GM12873 (cell line): ENCODE measurements around the gene RRP1.
A peak's percentile ranks its signal among the peaks of the same experiment; 100 is the strongest.

Source experiments
- TF ChIP-seq, protein P1 (sequence below): IDR thresholded peaks from 2 replicates; pipeline ENCODE4 v1.5.1; 2012; ENCODE audit warnings: low read depth, mild to moderate bottlenecking, moderate library complexity, low read length, control low read depth; ENCODE audit not compliant: insufficient read depth; ENCODE audit errors: missing control alignments

The RRP1 gene, protein sequence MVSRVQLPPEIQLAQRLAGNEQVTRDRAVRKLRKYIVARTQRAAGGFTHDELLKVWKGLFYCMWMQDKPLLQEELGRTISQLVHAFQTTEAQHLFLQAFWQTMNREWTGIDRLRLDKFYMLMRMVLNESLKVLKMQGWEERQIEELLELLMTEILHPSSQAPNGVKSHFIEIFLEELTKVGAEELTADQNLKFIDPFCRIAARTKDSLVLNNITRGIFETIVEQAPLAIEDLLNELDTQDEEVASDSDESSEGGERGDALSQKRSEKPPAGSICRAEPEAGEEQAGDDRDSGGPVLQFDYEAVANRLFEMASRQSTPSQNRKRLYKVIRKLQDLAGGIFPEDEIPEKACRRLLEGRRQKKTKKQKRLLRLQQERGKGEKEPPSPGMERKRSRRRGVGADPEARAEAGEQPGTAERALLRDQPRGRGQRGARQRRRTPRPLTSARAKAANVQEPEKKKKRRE

DNA sequence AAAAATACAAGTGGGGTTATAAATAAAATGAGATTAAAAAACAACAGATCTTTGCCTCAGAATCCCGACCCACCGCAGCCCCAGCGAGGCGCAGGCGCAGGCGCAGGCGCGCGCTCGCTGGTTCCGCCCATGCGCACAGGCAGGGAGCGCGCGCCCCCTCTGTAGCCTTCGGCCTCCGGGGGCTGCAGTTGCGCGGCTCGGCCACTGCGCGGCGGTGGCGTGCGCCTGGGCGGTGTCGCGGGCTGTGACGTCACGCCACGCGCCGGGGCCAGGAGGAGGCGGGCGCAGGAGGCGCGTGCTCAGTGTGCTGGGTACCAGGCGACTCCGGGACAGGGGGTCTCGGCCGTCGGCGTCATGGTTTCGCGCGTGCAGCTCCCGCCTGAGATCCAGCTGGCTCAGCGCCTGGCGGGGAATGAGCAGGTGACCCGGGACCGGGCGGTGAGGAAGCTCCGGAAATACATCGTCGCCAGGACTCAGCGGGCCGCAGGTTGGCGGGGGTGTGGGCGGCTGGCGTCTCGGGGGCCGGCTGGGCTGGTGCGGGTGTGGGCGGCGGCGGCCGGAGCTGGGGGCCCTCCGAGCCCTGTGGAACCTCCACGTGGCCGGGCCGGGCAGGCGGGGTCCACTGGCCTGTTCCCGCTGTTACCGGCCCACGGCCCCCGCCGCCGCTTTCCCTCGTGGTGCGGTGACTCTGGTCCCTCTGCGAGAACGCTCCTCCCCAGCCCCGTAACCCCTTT, at the start of gene RRP1:
Gene RRP1 (plus strand): TSS at position 302 of the 734 bp plus-strand sequence. CDS start 53 bp downstream, at position 355.
- TF ChIP-seq, protein P1, sequence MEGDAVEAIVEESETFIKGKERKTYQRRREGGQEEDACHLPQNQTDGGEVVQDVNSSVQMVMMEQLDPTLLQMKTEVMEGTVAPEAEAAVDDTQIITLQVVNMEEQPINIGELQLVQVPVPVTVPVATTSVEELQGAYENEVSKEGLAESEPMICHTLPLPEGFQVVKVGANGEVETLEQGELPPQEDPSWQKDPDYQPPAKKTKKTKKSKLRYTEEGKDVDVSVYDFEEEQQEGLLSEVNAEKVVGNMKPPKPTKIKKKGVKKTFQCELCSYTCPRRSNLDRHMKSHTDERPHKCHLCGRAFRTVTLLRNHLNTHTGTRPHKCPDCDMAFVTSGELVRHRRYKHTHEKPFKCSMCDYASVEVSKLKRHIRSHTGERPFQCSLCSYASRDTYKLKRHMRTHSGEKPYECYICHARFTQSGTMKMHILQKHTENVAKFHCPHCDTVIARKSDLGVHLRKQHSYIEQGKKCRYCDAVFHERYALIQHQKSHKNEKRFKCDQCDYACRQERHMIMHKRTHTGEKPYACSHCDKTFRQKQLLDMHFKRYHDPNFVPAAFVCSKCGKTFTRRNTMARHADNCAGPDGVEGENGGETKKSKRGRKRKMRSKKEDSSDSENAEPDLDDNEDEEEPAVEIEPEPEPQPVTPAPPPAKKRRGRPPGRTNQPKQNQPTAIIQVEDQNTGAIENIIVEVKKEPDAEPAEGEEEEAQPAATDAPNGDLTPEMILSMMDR = peak; percentile 91

DNA sequence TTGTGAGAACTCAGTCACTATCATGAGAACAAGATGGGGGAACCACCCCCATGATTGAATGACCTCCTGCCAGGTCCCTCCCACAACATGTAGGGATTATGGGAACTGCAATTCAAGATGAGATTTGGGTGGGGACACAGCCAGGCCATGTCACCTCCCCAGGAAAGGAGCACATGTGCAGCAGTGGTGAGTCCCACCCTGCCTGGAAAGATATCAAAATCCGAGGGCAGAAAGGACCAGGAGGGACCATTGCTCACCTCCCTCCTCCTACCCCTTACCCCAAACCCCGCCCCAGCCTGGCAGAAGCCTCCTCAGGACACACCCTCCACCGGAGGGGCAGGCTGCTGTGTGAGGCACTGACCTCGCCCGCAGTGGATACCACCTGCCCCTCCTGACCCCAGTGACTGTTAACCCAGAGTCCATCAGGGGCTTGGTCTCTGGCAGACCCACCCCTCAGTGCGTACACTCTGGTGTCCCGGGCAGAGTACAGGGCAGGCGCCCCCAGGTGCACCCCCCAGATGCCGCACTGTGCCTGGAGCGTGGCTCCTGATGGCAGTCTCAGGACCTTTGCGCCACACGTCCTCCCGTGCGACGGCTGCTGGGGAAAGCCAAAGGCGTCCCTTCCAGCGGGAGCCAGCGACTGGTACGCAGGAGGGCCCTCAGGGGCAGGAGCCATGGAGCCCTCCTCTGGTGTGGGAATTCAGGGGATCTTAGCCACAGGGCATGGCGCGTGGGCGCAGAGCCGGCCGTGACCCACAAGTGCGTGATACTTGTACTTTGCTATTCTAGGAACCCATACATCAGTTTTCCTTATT, 49.5 kb upstream of the RRP1 start:
- TF ChIP-seq, protein P1 = no peak

DNA sequence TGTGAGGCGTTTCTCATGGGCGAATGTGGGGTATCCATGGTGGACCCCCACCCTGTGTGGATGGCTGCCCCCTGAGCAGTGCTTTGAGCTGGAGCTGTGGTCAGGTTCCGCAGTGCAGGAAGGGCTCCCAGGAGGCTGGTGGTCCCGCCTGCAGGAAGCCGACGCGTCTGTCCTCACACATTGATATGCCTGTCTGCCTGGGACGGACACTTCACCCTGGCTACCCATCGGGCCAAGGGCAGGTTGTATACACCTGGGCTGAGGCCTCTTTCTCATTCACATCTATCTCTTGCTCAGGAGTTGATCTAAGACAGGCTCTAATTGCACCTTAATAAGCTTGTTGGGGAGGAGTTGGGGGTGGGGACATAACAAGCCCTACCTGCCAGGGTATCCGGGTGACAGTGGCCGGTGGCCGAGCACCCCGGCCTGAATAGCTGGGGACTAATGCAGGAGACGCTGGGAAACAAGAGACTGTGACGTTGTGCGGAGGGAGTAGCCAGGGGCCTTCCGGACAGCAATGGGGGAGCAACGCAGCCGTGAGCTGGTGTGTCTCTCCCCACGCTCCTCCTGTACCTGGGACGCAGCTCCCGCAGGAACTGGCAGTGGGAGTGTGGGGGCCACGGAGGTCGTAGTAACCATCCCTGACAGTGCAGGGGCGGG, 48.8 kb upstream of the RRP1 start:
- TF ChIP-seq, protein P1 = no peak

DNA sequence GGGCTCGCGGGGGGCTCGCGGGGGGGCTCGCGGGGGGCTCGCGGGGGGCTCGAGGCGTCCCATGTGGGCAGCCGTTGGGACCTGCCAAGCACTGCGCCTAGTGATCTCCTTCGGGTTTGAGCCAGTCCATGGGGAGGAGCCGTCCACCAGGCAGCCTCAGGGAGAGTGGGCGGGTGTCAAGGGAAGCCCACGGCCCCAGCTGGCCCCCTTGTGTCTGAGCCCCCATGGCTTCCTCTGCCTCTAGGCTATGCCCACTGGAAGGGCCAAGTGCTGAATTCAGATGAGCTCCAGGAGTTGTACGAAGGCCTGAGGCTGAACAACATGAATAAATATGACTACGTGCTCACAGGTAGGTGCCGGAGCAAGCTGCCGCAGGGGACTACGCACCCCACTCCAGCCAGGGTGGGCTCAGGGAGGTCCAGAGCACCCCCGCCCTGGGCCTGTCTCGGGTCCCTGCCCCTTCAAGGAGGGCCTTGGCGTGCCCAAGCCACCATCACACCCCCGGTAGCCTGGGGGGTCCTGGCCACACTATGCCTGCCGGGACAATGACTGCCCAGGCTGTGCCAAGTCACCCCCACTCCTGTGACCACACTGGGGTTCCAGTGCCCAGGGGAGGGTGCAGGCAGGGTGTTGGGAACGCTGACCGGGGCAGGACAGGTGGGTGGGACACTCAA, 47.8 kb upstream of the RRP1 start:
- TF ChIP-seq, protein P1 = no peak

DNA sequence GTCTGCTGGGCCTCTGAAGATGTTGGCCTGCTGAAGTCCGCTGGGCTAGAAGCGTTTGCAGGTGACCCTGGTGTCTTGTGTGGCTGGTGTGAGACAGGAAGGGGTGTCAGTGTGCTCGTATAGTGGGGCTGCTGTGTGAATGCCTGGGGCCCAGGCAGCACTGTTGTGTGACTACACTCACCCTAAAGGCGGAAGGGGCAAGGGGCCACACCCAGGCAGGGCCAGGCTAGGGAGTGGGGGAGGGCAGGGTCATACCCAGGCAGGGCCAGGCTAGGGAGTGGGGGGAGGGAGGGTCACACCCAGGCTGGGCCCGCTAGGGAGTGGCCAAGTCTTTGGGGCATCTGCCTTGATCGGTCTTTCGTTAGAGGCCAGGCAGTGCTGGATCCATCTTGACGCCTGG, 45.4 kb upstream of the RRP1 start:
- TF ChIP-seq, protein P1 = no peak

DNA sequence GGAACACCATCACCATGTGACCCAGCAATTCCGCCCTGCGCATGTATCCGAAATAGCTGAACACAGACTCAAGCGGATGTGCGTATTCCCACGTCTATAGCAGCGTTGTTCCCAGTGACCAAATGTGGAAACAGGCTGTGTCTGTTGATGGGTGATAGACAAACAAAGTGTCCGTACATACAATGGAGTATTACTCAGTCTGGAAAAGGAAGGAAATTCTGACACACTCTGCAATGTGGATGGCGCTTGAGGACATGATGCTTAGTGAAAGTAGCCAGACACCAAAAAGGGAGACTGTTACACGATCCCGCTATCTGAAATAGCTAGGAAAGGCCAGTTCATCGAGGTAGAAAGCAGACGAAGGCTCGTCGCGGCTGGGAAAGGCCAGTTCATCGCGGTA, 44.7 kb upstream of the RRP1 start:
- TF ChIP-seq, protein P1 = no peak
